Muscle layer of duodenum (tissue), 2 donors: Measurements from ENCODE around the gene SLC39A11.
A peak's percentile ranks its signal among the peaks of the same experiment; 100 is the strongest.
"Not testable (repeated sequence)": the region's sequence is repeated elsewhere in the genome, so short reads cannot be mapped to it uniquely, and the experiment has no call there.

Experiments used
- H3K27ac ChIP-seq: one replicate; pipeline ENCODE4 v1.7.0; 2013; ENCODE audit warnings: mild to moderate bottlenecking, low read length
- H3K27me3 ChIP-seq: one replicate; pipeline ENCODE4 v1.7.0; 2013; ENCODE audit warnings: low read depth, mild to moderate bottlenecking, control low read depth, low read length
- H3K36me3 ChIP-seq, 2 donors: one replicate each; pipeline ENCODE4 v1.7.0; 2013; ENCODE audit warnings: low read length in 2 of 2, control low read depth in 1 of 2, mild to moderate bottlenecking in 1 of 2; ENCODE audit not compliant: insufficient read depth in 2 of 2, control insufficient read depth in 1 of 2
- H3K4me1 ChIP-seq, 2 donors: one replicate each; pipeline ENCODE4 v1.7.0; 2013; ENCODE audit warnings: low read length in 2 of 2, mild to moderate bottlenecking in 2 of 2, control low read depth in 1 of 2, moderate library complexity in 1 of 2; ENCODE audit not compliant: insufficient read depth in 2 of 2, control insufficient read depth in 1 of 2
- H3K4me3 ChIP-seq, 2 donors: one replicate each; pipeline ENCODE4 v1.7.0; 2013; ENCODE audit warnings: low read length in 2 of 2, low read depth in 1 of 2, mild to moderate bottlenecking in 1 of 2
- H3K9me3 ChIP-seq, 2 donors: one replicate each; pipeline ENCODE4 v1.7.0; 2013; ENCODE audit warnings: low read length in 2 of 2, control low read depth in 1 of 2, mild to moderate bottlenecking in 1 of 2; ENCODE audit not compliant: control insufficient read depth in 1 of 2
- donor health status: healthy.

SLC39A11 gene

GRCh38 chr17:73092523-73093135 lies at the start of gene SLC39A11:
Gene SLC39A11, minus strand, starts transcription at chr17:73092688. Its CDS starts 3,924 bp downstream, at chr17:73088764.
- Histone ChIP-seq H3K27me3 (no peaks in the 10 kb centered on the region), H3K27ac (no peak within 1 kb of the TSS), H3K9me3 (no peaks in the 10 kb centered on the region), H3K4me3 (peak within 1 kb of the TSS; percentile 73 to 77), H3K4me1 (peaks cover 11 to 27% of the 10 kb centered on the region in 2 donors), H3K36me3 (no peaks in the 10 kb centered on the region)

DNA sequence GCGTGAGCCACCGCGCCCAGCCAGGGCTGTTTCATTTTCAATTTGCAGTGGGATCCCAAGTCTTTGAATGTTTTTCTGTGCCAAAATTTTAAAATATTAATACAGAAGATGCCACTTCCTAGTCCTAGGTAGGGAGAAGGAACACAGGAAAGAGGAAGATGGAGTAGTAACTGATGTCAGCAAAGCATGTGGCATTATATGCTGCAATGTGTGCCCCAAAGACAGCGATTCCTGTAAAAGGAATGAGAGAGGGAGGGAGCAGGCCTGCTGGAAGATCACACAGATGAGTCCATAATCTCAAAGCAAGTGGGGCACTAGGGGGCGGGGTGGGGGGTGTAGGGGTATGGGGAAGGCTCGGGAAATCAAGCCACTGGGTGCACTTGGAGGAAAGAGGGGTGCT lies 48.9 kb upstream of the SLC39A11 start:
- no peaks in the 10 kb centered on the region for H3K4me1 ChIP-seq
- no peaks in the 10 kb centered on the region for H3K27me3 ChIP-seq
- H3K9me3 ChIP-seq: peaks cover 9 to 11% of the 10 kb centered on the region in 2 donors
- no peaks in the 10 kb centered on the region for H3K36me3 ChIP-seq
- H3K27ac ChIP-seq: no peak overlapping the region
- H3K4me3 ChIP-seq: no peak overlapping the region

GRCh38 chr17:73140566-73140965 lies 48.1 kb upstream of the SLC39A11 start:
- H3K4me1 ChIP-seq: no peaks in the 10 kb centered on the region
- H3K9me3 ChIP-seq: peaks cover 7% of the 10 kb centered on the region in 2 donors
- no peaks in the 10 kb centered on the region for H3K27me3 ChIP-seq
- H3K4me3 ChIP-seq: no peak overlapping the region
- no peaks in the 10 kb centered on the region for H3K36me3 ChIP-seq
- no peak overlapping the region for H3K27ac ChIP-seq

GRCh38 chr17:73139296-73139695 lies 46.8 kb upstream of the SLC39A11 start:
- Histone ChIP-seq H3K4me1 (no peaks in the 10 kb centered on the region), H3K4me3 (no peak overlapping the region), H3K27me3 (no peaks in the 10 kb centered on the region), H3K27ac (no peak overlapping the region), H3K9me3 (peaks cover 0 to 2% of the 10 kb centered on the region in 2 donors), H3K36me3 (no peaks in the 10 kb centered on the region)

DNA sequence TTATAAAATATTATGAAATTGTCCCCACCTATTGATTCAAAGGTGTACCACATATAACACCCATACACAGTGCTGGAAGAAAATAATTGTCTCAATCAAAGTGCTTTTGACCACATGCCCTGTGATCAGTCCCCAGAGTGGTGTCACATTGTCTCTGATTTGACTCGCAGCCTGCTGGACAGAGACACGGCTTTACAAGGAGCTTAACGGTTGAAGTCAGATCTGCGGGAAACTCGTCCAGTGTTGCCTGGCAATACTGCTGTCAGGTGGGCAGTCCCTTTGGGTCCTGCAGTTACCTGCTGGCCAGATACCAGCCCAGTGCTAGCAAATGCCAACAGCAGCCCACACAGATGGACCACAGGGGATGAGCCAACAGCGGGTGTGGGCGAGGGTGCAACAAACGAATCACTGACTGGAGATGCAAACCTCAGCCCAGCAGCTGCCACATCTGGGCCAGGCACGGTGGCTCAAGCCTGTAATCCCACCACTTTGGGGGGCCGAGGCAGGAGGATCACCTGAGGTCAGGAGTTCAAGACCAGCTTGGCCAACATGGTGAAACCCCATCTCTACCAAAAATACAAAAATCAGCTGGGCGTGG lies 46.2 kb upstream of the SLC39A11 start:
- no peaks in the 10 kb centered on the region for H3K9me3 ChIP-seq
- no peaks in the 10 kb centered on the region for H3K36me3 ChIP-seq
- no peak overlapping the region for H3K4me3 ChIP-seq
- no peak overlapping the region for H3K27ac ChIP-seq
- H3K4me1 ChIP-seq: no peaks in the 10 kb centered on the region
- H3K27me3 ChIP-seq: no peaks in the 10 kb centered on the region

- no peaks in the 10 kb centered on the region for H3K36me3 ChIP-seq
- H3K4me1 ChIP-seq: no peaks in the 10 kb centered on the region
- H3K27ac ChIP-seq: no peak overlapping the region
- H3K9me3 ChIP-seq: no peaks in the 10 kb centered on the region
- no peak overlapping the region for H3K4me3 ChIP-seq
- H3K27me3 ChIP-seq: no peaks in the 10 kb centered on the region
These were observed 44.9 kb upstream of the SLC39A11 start for GRCh38 chr17:73137376-73137775.

DNA sequence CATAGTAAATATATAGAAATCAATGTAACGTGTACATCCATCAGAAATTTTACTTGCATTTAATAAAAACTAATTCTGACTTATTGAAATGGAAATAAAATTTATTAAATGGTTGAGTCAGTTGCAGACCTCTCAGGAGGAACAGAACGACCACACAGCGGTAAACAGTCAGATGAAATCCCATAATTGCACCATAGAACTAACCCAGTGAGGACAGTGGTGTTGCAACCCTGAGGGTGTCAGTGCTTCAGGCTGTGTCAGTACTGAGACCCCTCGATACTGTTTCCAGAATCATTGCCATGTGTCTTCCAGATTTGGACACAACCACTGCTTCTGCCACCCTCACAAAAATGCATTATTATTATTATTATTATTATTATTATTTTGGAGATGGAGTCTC lies 43.3 kb upstream of the SLC39A11 start:
- Histone ChIP-seq H3K4me3 (no peak overlapping the region), H3K36me3 (no peaks in the 10 kb centered on the region), H3K4me1 (no peaks in the 10 kb centered on the region), H3K27me3 (no peaks in the 10 kb centered on the region), H3K27ac (no peak overlapping the region), H3K9me3 (no peaks in the 10 kb centered on the region)

DNA sequence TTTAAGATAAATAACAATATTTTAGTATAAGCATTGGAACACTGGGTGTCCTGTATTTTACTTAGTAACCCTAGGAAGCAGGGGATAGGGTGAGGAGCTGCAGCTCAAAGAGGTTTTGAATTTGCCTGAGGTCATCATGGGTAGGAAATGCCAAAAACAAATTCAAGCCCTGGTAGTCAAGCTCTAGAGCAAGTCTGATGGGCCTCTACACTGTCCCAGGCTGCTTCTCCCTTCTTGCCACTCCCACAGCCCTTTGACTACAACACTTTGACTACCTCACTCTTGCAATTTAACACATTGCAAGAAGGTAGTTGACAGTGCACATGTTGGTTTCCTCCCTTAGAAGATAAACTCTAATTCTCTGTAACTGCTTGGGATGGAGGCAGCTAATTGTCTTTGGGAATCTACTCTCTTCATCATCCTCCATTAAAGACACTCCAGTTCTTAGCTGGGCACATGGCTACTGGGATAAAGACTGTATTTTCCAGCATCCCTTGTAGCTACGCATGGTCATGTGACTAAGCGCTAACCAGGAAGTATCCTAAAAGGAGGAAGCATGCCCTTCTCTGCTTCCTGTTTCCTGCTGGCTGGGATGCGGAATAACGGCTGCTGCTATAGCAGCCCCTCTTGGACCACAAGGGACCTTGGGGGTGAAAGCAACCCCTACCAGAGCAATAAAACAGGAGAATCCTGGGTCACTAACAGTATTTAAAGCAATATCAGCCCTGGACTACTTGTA lies 41.6 kb upstream of the SLC39A11 start:
- Histone ChIP-seq H3K36me3 (no peaks in the 10 kb centered on the region), H3K4me3 (no peak overlapping the region), H3K27ac (no peak overlapping the region), H3K9me3 (no peaks in the 10 kb centered on the region), H3K27me3 (no peaks in the 10 kb centered on the region), H3K4me1 (no peaks in the 10 kb centered on the region)

DNA sequence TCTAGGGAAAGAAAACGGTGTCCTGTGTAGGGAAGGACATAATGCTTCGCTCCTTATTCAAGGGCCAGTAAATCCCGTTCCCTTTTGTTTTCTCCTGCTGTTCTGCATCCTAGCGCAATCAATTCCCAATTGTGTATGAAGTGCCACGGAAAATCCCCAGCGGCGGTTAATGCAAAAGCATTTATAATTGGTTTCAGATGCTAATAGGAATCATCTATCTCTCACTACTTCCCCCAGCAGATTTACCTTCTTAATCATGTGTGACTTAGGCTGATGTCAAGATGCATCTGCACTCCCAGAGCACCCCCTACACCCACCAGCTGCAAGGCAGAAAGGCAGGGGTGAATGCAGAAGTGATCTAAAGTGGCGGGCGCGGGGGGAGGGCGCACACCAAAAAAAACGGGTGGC lies 39.6 kb upstream of the SLC39A11 start:
- Histone ChIP-seq H3K36me3 (no peaks in the 10 kb centered on the region), H3K4me3 (no peak overlapping the region), H3K9me3 (no peaks in the 10 kb centered on the region)

DNA sequence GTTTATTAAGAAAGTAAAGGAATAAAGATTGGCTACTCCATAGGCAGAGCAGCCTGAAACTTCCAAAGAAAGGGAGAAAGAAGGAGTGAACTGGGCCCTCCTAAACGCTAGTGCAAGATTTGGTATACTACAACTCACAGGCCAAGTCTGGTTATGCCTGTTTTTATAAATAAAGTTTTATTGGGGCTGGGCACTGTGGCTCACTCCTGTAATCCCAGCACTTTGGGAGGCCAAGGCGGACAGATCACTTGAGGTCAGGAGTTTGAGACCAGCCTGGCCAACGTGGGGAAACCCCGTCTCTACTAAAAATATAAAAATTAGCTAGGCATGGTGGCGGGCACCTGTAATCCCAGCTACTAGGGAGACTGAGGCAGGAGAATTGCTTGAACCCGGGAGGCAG lies 39.0 kb upstream of the SLC39A11 start:
- not testable (repeated sequence) for H3K4me1 ChIP-seq, H3K4me3 ChIP-seq, H3K27ac ChIP-seq, H3K9me3 ChIP-seq, H3K36me3 ChIP-seq, H3K27me3 ChIP-seq

More for the DNA sequence above, 39.6 kb upstream of the SLC39A11 start:
- no peaks in the 10 kb centered on the region for H3K4me1 ChIP-seq
- H3K27me3 ChIP-seq: no peaks in the 10 kb centered on the region
- no peak overlapping the region for H3K27ac ChIP-seq

DNA sequence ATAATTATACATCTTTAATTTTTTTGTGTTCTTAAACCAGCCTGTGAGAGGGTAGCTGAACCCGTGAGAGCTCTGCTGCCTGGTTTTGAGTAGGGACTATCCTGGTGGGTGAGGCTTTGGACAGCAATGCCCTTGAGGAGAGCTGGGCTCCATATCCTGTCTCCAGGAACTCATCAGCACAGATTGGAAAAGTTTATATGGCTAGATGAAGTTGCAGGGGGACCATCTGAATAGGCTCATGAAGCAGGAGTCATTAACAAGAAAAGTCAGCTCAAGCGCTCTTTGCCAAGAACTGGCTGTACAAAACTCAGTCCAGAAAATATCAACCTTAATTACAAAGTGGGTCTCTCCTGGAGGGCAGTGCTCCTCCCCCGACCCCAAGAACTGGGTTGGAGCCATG lies 38.5 kb upstream of the SLC39A11 start:
- Histone ChIP-seq H3K36me3 (no peaks in the 10 kb centered on the region), H3K9me3 (no peaks in the 10 kb centered on the region), H3K4me1 (no peaks in the 10 kb centered on the region), H3K27me3 (no peaks in the 10 kb centered on the region), H3K27ac (no peak overlapping the region), H3K4me3 (no peak overlapping the region)
